Epithelial cell of prostate (primary cell): ENCODE data around the gene HM13.
"Not testable (repeated sequence)": the region's sequence is repeated elsewhere in the genome, so short reads cannot be mapped to it uniquely, and the experiment has no call there.

ENCODE experiments used
- DNase-seq: peaks from one replicate; pipeline ENCODE4 v3.0.0-alpha.2; 2011; ENCODE audit warnings: low read depth, low spot score
- H3K27ac ChIP-seq: fragments of 450-650 bp; 2 replicates; pipeline ENCODE4 v1.5.1; 2017; ENCODE audit warnings: mild to moderate bottlenecking

HM13 gene

GRCh38 chr20:31579941-31580651, 65.9 kb downstream of the HM13 start:
- not testable (repeated sequence) for H3K27ac ChIP-seq, DNase-seq

- no peak for DNase-seq
- no peak overlapping the region for H3K27ac ChIP-seq
Measured at GRCh38 chr20:31580706-31581105, 66.5 kb downstream of the HM13 start.

GRCh38 chr20:31581391-31581790, 67.1 kb downstream of the HM13 start:
- DNase-seq, result no peak

DNA sequence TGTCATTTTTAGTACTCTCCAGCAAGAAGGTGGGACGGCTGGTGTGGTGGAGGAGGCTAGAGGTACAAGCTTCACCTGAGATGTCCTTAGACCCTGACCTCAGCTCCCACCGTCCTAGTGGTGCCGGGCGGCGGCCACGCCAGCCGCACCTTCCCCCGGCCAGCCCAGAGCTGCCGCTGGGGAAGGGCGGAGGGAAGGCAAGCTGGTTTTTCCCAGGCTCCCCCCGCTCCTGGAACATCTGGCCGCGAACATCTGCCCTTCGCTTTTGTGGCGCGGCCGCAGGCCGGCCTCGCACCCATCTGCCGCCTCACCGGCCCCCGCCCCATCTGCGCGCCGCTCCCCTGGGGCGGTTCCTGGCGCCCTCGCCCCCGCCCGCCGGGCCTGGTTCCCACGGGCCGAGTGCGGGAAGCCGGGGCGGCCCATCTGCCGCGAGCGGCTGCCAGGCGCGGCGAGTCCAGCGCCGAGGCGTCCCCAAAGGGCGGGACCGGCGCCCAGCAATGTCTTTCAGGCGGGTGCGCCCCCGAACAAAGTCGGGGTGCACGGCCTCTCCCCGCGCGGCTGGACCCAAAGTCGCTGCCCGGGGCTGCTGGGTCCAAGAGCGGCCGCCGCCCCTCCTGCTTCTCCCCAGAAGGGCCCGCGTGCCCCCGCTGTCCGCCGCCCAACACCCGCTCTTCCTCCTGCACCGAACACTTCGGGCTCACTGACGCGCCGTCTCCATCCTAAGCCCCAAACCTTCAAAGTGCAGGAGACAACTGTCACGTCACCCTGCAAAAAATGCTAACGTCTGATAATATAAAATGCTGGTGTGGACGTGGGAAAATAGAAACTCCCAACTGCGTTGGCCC, 73.5 kb downstream of the HM13 start:
- DNase-seq, result no peak
- H3K27ac ChIP-seq, result peak overlapping the region; percentile 92

More at GRCh38 chr20:31581391-31581790, 67.1 kb downstream of the HM13 start:
- no peak overlapping the region for H3K27ac ChIP-seq

GRCh38 chr20:31590717-31591225, 76.5 kb downstream of the HM13 start:
- peak overlapping the region; percentile 92 for H3K27ac ChIP-seq
- DNase-seq, result no peak

GRCh38 chr20:31593221-31594001, 79.2 kb downstream of the HM13 start:
- peak overlapping the region; percentile 92 for H3K27ac ChIP-seq
- DNase-seq, result peak; percentile 98

DNA sequence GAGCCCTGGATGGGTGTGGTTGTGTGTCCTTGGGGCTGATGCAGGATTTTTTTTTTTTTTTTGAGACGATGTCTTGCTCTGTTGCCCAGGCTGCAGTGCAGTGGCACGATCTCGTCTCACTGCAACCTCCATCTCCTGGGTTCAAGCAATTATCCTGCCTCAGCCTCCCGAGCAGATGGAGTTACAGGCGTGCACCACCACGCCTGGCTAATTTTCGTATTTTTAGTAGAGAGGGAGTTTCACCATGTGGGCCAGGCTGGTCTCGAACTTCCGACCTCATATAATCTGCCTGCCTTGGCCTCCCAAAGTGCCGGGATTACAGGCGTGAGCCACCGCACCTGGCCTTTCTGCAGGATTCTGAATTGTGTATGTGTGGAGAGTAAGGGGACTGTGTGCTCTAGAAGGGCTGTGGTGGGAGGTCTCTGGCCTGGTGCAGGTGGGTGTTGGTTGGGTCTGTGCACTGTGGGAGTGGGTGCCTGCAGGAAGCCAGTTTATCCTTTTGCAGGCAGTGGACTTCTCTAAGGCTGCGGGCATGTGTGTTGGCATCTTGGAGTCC, 79.8 kb downstream of the HM13 start:
- H3K27ac ChIP-seq, result peak overlapping the region; percentile 92
- no peak for DNase-seq

DNA sequence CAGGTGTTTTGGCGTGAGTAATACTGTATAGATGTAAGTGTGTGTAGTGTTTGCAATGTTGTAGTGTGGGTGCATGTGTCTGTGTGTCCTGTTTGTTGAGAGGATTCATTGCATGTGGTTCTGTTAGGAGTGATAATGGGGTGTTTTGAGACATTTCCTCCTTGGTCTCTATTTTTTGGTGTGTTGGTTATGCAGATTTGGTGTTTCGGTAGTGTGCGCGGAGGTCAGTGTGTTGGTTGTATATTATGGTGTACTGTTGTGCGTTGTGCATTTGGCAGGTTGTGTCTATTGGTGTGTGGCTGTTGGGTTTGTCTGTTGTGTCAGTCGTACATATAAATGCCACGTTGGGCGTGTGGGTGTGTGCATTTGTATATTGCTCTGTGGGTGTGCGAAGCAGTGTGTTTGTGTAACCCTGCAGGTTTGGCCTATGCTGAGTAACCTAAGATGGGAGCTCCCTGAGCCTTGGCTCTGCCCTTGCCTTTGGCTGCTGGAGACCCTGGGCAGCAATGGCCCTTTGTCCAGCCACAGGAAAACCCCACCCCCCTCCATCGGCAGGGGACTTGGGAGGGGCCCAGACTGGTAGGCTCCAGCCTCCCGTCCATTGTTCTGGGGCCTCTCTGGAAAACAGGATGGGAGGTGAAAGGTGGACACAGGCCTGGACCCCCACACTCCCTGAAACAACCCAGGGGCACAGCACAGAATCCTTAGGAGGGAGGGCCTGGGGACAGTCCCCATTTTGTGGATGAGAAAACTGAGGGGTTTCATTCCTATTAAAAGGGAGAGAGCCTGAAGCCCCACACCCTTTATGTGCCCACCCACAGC, 80.5 kb downstream of the HM13 start:
- peak overlapping the region; percentile 92 for H3K27ac ChIP-seq
- DNase-seq, result no peak

DNA sequence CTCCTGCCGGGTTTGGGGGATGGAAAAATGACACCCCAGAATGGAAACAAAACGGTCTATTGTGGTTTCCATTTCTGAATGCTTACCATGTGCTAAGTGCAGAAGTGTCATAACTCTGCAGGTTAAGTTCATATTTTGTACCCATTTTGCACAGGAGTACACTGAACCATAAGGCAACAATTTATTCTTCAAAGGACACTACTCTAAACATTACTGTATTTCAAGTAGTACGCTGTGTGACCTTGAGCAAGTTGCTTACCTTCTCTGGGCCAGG, 81.1 kb downstream of the HM13 start:
- H3K27ac ChIP-seq, result peak overlapping the region; percentile 92
- no peak for DNase-seq

GRCh38 chr20:31595654-31596411, 81.6 kb downstream of the HM13 start:
- H3K27ac ChIP-seq, result peak overlapping the region; percentile 92
- DNase-seq, result no peak

DNA sequence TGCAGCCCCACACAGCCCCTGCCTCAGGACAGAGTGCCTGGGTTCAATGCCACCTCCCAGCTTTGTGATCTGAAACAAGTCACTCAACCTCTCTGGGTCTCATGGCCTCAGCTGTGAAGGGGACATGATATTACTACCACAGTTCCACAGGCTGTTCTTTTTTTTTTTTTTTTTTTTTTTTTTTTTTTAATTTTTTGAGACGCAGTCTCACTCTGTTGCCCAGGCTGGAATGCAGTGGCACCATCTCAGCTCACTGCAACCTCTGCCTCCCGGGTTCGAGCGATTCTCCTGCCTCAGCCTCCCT, 82.1 kb downstream of the HM13 start:
- H3K27ac ChIP-seq, result peak overlapping the region; percentile 92
- not testable (repeated sequence) for DNase-seq

GRCh38 chr20:31596831-31597480, 82.7 kb downstream of the HM13 start:
- DNase-seq, result no peak
- H3K27ac ChIP-seq, result peak overlapping the region; percentile 92

DNA sequence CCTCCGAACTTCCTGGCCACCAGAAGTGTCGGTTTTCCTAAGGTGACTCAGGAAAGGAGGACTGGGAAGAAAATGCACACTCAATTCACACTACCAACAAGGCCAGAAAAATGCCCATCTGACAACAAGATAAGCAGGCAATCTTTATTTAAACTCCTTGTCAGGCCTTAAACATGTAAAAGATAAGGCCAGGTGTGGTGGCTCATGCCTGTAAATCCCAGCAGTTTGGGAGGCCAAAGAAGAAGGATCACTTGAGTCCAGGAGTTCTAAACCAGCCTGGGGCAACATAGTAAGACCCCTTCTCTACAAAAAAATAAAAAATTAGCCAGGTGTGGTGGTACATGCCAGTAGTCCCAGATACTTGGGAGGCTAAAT, 83.2 kb downstream of the HM13 start:
- DNase-seq, result no peak
- peak overlapping the region; percentile 92 for H3K27ac ChIP-seq

GRCh38 chr20:31602431-31602778, 88.2 kb downstream of the HM13 start:
- peak overlapping the region; percentile 98 for H3K27ac ChIP-seq

GRCh38 chr20:31602779-31603441, 88.7 kb downstream of the HM13 start:
- H3K27ac ChIP-seq, result peak overlapping the region; percentile 98
- peak; percentile 57 for DNase-seq

More at GRCh38 chr20:31602431-31602778, 88.2 kb downstream of the HM13 start:
- no peak for DNase-seq

GRCh38 chr20:31603822-31604566, 89.8 kb downstream of the HM13 start:
- H3K27ac ChIP-seq, result peak overlapping the region; percentile 98
- DNase-seq, result peak; percentile 84

DNA sequence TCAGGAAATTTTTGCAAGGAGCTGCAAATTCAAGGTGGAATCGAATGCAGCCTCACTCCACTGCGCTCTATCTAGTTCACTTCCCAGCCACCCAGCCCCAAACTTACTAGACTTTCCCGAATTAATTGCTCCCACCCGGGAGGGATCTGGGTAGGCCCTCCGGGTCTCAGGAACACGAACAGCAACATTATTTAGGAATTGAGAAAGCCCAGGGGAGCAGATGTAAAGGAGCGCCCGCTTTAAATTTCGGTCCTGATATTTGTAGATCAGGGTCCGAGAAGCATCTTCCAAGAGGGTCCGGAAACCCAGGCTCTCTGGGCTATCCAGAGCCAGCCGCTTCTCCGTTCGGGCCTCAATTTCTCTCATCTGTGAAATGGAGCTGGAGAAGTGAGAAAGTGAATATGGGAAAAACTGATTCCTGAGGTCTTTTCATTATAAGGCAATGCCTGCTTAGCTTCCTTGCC, 90.4 kb downstream of the HM13 start:
- no peak for DNase-seq
- peak overlapping the region; percentile 98 for H3K27ac ChIP-seq
